Ishikawa (cell line): ENCODE measurements around the gene MOB3B.

ENCODE experiments used
- CREB1 ChIP-seq: IDR thresholded peaks from 2 replicates; pipeline ENCODE4 v1.6.1; 2012; ENCODE audit warnings: low read depth
- EP300 ChIP-seq: IDR thresholded peaks from 2 replicates; pipeline ENCODE4 v1.6.1; 2012; ENCODE audit warnings: borderline replicate concordance
- FOXM1 ChIP-seq: IDR thresholded peaks from 2 replicates; pipeline ENCODE4 v1.6.1; 2012; ENCODE audit warnings: low read depth, borderline replicate concordance
- RAD21 ChIP-seq: IDR thresholded peaks from 2 replicates; pipeline ENCODE4 v1.6.1; 2012; ENCODE audit warnings: low read depth
- REST ChIP-seq: IDR thresholded peaks from 2 replicates; pipeline ENCODE4 v1.6.1; 2012; ENCODE audit warnings: low read depth, mild to moderate bottlenecking

GRCh38 chr9:27572918-27573633 lies 43.5 kb upstream of the MOB3B start, which contains the start of gene C9orf72:
- TF ChIP-seq EP300: no peak
- no peak for TF ChIP-seq REST
- TF ChIP-seq CREB1: no peak
- no peak for TF ChIP-seq RAD21
- TF ChIP-seq FOXM1: no peak
